GM23338 (cell line): ENCODE data around the gene SIRT7. TPM values are rescaled to one million over a fixed set of nuclear protein-coding genes. Genes with fewer than 3 reads are reported as not detected.
A peak's percentile ranks its signal among the peaks of the same experiment; 100 is the strongest.

Source experiments
- ATAC-seq: fragments of 200-7000 bp; cut with Tn5 transposase; 3 replicates; pipeline ENCODE4 v1.9.1; 2020
- DNase-seq: peaks from one replicate; pipeline ENCODE4 v3.0.0-alpha.2; 2015; ENCODE audit warnings: low spot score
- H2AFZ ChIP-seq: fragments of 200-600 bp; sonication (generic); 2 replicates; pipeline ENCODE4 v1.8.0; 2016; ENCODE audit warnings: antibody characterized with exemption, mild to moderate bottlenecking, moderate library complexity
- H3F3A ChIP-seq: fragments of 200-600 bp; sonication (generic); replicated peaks from 2 replicates; pipeline ENCODE4 v1.8.0; 2017; ENCODE audit warnings: antibody characterized with exemption, mixed run types, low read depth
- H3K27ac ChIP-seq: fragments of 200-600 bp; sonication (generic); 2 replicates; pipeline ENCODE4 v1.6.1; 2016; ENCODE audit warnings: low read depth
- H3K27me3 ChIP-seq: fragments of 200-600 bp; sonication (generic); 2 replicates; pipeline ENCODE4 v1.8.0; 2016; ENCODE audit warnings: mild to moderate bottlenecking, mixed run types, moderate library complexity; ENCODE audit not compliant: insufficient read depth
- H3K36me3 ChIP-seq: fragments of 200-600 bp; sonication (generic); 2 replicates; pipeline ENCODE4 v1.8.0; 2016; ENCODE audit warnings: mild to moderate bottlenecking; ENCODE audit not compliant: insufficient read depth
- H3K4me1 ChIP-seq: fragments of 200-600 bp; sonication (generic); 2 replicates; pipeline ENCODE4 v1.8.0; 2016; ENCODE audit warnings: mild to moderate bottlenecking, moderate library complexity; ENCODE audit not compliant: insufficient read depth
- H3K4me2 ChIP-seq: fragments of 200-600 bp; sonication (generic); 2 replicates; pipeline ENCODE4 v1.7.1; 2017; ENCODE audit warnings: mixed run types
- H3K4me3 ChIP-seq: fragments of 200-600 bp; sonication (generic); 2 replicates; pipeline ENCODE4 v1.6.1; 2016; ENCODE audit warnings: mixed run types
- H3K79me2 ChIP-seq: fragments of 200-600 bp; sonication (generic); replicated peaks from 2 replicates; pipeline ENCODE4 v1.8.0; 2017; ENCODE audit warnings: mild to moderate bottlenecking; ENCODE audit not compliant: insufficient read depth
- H3K9me2 ChIP-seq: fragments of 200-600 bp; sonication (generic); 2 replicates; pipeline ENCODE4 v1.8.0; 2017; ENCODE audit not compliant: insufficient read depth
- H4K20me1 ChIP-seq: fragments of 200-600 bp; sonication (generic); replicated peaks from 2 replicates; pipeline ENCODE4 v1.8.0; 2017; ENCODE audit warnings: mild to moderate bottlenecking; ENCODE audit not compliant: insufficient read depth
- H3K27ac Mint-ChIP-seq: 2 replicates; pipeline ENCODE4 v1.8.0; 2020; ENCODE audit warnings: inconsistent platforms, mild to moderate bottlenecking, moderate library complexity, mixed read lengths
- H3K27me3 Mint-ChIP-seq: 3 replicates; pipeline ENCODE4 v1.8.0; 2022; ENCODE audit warnings: low read depth, mild to moderate bottlenecking, moderate library complexity, mixed read lengths, inconsistent platforms; ENCODE audit not compliant: insufficient read depth, poor library complexity
- H3K36me3 Mint-ChIP-seq: 3 replicates; pipeline ENCODE4 v1.8.0; 2021; ENCODE audit warnings: low read depth, mild to moderate bottlenecking, inconsistent platforms, moderate library complexity, mixed read lengths
- H3K4me1 Mint-ChIP-seq: 3 replicates; pipeline ENCODE4 v1.8.0; 2020; ENCODE audit warnings: mild to moderate bottlenecking, inconsistent platforms, mixed read lengths
- H3K4me3 Mint-ChIP-seq: 3 replicates; pipeline ENCODE4 v1.8.0; 2021; ENCODE audit warnings: moderate library complexity, mild to moderate bottlenecking, inconsistent platforms, mixed read lengths
- H3K9me3 Mint-ChIP-seq: 3 replicates; pipeline ENCODE4 v1.8.0; 2020; ENCODE audit warnings: moderate library complexity, mild to moderate bottlenecking, inconsistent platforms, mixed read lengths
- CREB1 ChIP-seq: fragments of 250-450 bp; sonication (Bioruptor Pico); IDR thresholded peaks from 2 replicates; pipeline ENCODE4 v1.5.0; 2020; ENCODE audit warnings: low read depth, mild to moderate bottlenecking, moderate library complexity
- EZH2 ChIP-seq: fragments of 200-600 bp; sonication (generic); IDR thresholded peaks from one replicate; pipeline ENCODE4 v1.8.0; 2017; ENCODE audit warnings: antibody characterized with exemption, mild to moderate bottlenecking, low read depth; ENCODE audit not compliant: unreplicated experiment
- EZH2phosphoT487 ChIP-seq: fragments of 200-600 bp; sonication (generic); IDR thresholded peaks from one replicate; pipeline ENCODE4 v1.8.1; 2018; ENCODE audit warnings: antibody characterized with exemption; ENCODE audit not compliant: unreplicated experiment
- JUNB ChIP-seq: IDR thresholded peaks from one replicate; pipeline ENCODE4 v1.6.1; 2016; ENCODE audit warnings: antibody characterized with exemption; ENCODE audit not compliant: unreplicated experiment
- NANOG ChIP-seq: IDR thresholded peaks from 2 replicates; pipeline ENCODE4 v1.6.1; 2016; ENCODE audit warnings: antibody characterized with exemption, borderline replicate concordance
- POLR2AphosphoS5 ChIP-seq: IDR thresholded peaks from 2 replicates; pipeline ENCODE4 v1.6.1; 2016; ENCODE audit warnings: antibody characterized with exemption, low read depth
- REST ChIP-seq: IDR thresholded peaks from one replicate; pipeline ENCODE4 v1.6.1; 2018; ENCODE audit warnings: antibody characterized with exemption; ENCODE audit not compliant: unreplicated experiment
- STAT1 ChIP-seq: IDR thresholded peaks from one replicate; pipeline ENCODE4 v1.6.1; 2016; ENCODE audit warnings: antibody characterized with exemption; ENCODE audit not compliant: unreplicated experiment
- ZNF114 ChIP-seq: fragments of 250-450 bp; sonication (Bioruptor Pico); IDR thresholded peaks from 2 replicates; pipeline ENCODE4 v1.5.0; 2020; ENCODE audit warnings: mild to moderate bottlenecking, moderate library complexity
- ZNF331 ChIP-seq: fragments of 250-450 bp; sonication (Bioruptor Pico); IDR thresholded peaks from 2 replicates; pipeline ENCODE4 v1.5.0; 2020; ENCODE audit warnings: low read depth, mild to moderate bottlenecking, moderate library complexity
- ZNF462 ChIP-seq: fragments of 250-450 bp; sonication (Bioruptor Pico); IDR thresholded peaks from 2 replicates; pipeline ENCODE4 v1.5.0; 2020; ENCODE audit warnings: mild to moderate bottlenecking, moderate library complexity
- polyA plus RNA-seq: library from polyadenylated mRNA; unstranded; fragments of >200 nt; fragmentation: Nextera tagmentation; extraction: Ambion mirVana; gene quantifications from 2 replicates; pipeline ENCODE4 v1.2.1, GENCODE V29; 2016
- total RNA-seq: library from RNA; depleted of rRNA; stranded (reverse); fragments of >200 nt; shearing (Covaris generic); gene quantifications from 2 replicates; pipeline ENCODE4 v1.2.3, GENCODE V29; 2014
- TF ChIP-seq, protein P1 (sequence below), 2 experiments: fragments of 200-600 bp in 1 of 2; sonication (generic) in 1 of 2; conservative IDR thresholded peaks; 2 replicates each; pipeline versions ENCODE4 v1.5.1 to v1.6.1; 2016 to 2017; ENCODE audit warnings: antibody characterized with exemption in 2 of 2, low read depth in 2 of 2, mild to moderate bottlenecking in 2 of 2, moderate library complexity in 1 of 2
- TF ChIP-seq, protein P2 (sequence below): IDR thresholded peaks from 2 replicates; pipeline ENCODE4 v1.6.1; 2016; ENCODE audit warnings: antibody characterized with exemption

The SIRT7 gene
- total and polyA plus RNA-seq, 2 experiments from 2014 or later = 16.3 to 20.8 TPM

DNA sequence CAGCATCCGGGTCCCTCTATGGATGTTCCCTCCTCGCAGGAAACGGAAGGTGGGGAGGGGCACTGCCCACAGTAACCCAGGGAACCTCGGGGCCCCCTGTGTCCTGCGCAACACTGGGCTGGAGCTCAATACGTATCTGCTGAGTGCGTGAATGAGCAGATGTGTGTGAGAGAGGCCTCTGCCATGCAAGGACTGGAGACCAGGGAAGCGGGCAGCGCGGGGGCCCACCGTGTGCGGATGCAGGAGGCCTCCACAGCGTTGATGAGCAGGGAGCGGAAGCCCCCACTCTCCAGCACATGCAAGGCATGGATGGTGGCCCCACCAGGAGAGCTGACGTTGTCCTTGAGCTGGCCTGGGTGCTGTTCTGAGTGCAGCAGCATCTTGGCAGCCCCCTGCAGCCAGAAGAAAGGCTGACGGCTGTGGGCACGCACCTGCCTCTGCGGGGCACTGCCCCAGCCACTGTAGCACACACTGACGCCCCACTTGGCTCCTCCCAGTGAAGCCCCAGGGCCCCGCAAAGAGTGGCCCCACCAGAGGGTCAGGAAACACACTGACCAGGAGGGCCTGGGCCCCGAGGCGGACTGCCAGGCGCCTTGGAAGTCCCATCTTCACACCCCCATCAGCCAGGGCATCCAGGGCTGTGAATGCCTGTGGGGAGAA lies 16.3 kb upstream of the SIRT7 start:
- ATAC-seq = no peak
- no peaks in the 10 kb centered on the region for H3K9me2 ChIP-seq

More for the DNA sequence above, 16.3 kb upstream of the SIRT7 start:
- Histone ChIP-seq H3K4me2 (no peak overlapping the region), H3K79me2 (peaks cover 12% of the 10 kb centered on the region; the same call in 1 of the 2 replicates), H3K4me3 (no peak overlapping the region), H3K4me1 (no peaks in the 10 kb centered on the region; the same call in 1 of the 2 replicates), H2AFZ (no peak overlapping the region), H3K27ac (no peak overlapping the region), H4K20me1 (no peaks in the 10 kb centered on the region; the same call in 1 of the 2 replicates), H3K36me3 (no peaks in the 10 kb centered on the region), H3K27me3 (peaks cover 5% of the 10 kb centered on the region; the same call in 1 of the 2 replicates), H3F3A (peaks cover 17% of the 10 kb centered on the region)
- Mint-ChIP-seq H3K4me1 (peaks cover 14% of the 10 kb centered on the region), H3K4me3 (peak overlapping the region; percentile 12; the same call in 2 of the 3 replicates), H3K27me3 (peaks cover 29% of the 10 kb centered on the region), H3K9me3 (no peaks in the 10 kb centered on the region), H3K27ac (no peak overlapping the region), H3K36me3 (peaks cover 38% of the 10 kb centered on the region)
- TF ChIP-seq CREB1 (CRISPR knock-in tag) (no peak), ZNF114 (no peak), ZNF331 (CRISPR knock-in tag) (no peak), NANOG (no peak), JUNB (no peak), EZH2 (no peak), ZNF462 (CRISPR knock-in tag) (no peak), REST (no peak), STAT1 (no peak), EZH2phosphoT487 (no peak), POLR2AphosphoS5 (no peak)
- TF ChIP-seq, protein P1, sequence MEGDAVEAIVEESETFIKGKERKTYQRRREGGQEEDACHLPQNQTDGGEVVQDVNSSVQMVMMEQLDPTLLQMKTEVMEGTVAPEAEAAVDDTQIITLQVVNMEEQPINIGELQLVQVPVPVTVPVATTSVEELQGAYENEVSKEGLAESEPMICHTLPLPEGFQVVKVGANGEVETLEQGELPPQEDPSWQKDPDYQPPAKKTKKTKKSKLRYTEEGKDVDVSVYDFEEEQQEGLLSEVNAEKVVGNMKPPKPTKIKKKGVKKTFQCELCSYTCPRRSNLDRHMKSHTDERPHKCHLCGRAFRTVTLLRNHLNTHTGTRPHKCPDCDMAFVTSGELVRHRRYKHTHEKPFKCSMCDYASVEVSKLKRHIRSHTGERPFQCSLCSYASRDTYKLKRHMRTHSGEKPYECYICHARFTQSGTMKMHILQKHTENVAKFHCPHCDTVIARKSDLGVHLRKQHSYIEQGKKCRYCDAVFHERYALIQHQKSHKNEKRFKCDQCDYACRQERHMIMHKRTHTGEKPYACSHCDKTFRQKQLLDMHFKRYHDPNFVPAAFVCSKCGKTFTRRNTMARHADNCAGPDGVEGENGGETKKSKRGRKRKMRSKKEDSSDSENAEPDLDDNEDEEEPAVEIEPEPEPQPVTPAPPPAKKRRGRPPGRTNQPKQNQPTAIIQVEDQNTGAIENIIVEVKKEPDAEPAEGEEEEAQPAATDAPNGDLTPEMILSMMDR (conservative IDR thresholded peaks at IDR 0.05; ENCODE audit: low read depth in 2 of 2) = no peak
- TF ChIP-seq, protein P2, sequence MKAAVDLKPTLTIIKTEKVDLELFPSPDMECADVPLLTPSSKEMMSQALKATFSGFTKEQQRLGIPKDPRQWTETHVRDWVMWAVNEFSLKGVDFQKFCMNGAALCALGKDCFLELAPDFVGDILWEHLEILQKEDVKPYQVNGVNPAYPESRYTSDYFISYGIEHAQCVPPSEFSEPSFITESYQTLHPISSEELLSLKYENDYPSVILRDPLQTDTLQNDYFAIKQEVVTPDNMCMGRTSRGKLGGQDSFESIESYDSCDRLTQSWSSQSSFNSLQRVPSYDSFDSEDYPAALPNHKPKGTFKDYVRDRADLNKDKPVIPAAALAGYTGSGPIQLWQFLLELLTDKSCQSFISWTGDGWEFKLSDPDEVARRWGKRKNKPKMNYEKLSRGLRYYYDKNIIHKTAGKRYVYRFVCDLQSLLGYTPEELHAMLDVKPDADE = no peak
- no peak for DNase-seq
